HK-2 (cell line): ENCODE data around the gene DNMT3L.

ENCODE experiments used
- DNase-seq: peaks from one replicate; pipeline ENCODE4 v3.0.0-alpha.2; 2018; ENCODE audit not compliant: unreplicated experiment

Gene DNMT3L

DNA sequence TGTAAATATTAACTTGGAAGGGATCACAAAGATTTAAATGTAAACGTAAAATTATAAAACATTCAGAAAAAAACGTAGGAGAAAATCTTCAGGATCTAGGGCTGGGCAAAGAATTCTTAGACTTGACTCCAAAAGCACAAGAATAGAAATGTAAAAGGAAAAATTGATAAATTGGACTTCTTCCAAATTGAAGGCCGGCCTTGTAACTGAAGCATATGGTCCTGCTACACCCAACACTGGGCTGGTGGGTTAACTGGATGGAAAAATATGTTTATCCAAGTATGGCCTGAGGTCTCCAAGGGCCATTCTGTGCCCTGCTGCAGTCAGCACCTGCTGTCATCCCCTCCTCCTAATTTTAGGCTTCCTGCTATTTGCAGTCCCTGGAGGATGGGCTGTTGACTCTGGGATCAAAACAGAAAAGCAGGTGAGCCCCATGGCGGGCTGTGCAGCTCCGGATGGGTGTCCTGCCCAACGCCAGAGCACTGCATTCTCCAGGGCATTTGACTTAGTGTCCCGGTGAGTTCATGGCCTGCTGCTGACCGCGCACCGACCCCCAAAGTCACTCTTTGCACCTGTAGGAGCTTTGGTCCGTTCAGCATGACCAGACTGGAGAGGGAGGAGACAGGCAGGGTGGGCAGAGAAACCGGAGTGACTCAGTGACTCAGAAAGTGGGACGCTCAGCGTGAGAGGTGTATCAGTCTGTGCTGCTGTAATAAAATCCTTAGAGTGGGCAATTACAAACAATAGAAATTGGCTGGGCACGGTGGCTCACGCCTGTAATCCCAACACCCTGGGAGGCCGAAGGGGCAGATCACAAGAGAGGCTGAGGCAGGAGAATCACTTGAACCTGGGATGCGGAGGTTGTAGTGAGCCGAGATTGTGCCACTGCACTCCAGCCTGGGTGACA is 17.9 kb upstream of the DNMT3L start:
- DNase-seq: no peak

DNA sequence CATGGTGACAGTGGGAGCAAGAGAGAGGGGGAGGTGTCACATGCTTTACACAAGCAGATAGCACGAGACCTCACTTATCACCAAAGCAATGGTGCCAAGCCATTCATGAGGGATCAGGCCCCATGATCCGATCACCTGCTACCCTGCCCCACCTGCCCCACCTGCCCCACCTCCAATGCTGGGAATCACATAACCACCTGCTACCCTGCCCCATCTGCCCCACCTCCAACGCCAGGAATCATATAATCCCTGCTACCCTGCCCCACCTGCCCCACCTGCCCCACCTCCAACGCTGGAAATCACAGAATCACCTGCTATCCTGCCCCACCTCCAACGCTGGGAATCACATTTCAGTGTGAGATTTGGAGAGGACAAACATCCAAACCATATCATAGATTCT is 13.3 kb upstream of the DNMT3L start:
- no peak for DNase-seq

DNA sequence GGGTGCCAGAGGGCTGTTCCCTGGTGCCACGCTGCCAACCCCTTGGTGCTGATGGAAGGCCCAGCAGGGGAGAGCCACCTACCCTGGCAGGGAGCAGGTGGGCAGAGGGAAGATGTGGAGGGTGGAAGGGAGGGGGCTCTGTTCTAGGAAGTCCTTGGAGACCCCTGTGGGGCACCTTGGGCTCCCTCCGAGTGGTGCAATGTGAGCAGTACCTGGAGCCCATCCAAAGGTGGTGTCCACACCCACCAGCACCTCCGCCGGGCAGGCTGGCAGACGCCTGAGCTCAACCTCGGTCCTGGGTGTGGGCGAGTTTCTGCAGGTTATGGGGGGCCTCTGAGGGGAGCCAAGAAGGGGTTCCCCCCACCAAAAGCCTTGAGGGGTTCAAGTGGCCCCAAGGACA is 11.3 kb upstream of the DNMT3L start:
- no peak for DNase-seq

DNA sequence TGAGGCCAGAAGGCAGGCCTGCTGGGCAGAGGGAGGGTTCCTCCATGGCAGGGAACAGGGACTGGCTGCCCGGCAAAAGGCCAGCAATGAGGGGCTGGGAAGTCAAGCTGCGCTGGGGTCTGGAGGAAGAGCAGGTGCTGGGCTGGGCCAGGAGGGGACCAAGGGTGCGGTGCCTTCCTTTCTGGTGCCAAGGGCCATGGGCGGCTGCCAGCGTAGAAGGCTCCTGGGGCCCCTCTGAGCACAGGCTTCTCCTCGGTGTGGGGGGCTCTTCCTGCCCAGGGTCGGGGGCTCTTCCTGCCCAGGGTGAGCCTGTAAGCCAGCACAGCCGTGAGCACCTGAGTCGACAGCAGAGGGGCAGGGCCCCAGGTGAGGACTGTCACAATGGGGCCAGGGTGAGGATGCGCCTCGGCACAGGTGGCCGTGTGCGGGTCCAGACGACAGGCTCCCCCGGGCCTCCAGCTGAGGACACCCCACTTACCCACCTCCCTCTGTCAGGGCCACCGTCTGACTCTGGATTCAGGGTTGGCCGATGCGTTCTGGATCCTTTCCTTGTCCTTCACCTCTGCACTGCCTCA is 10.7 kb upstream of the DNMT3L start:
- no peak for DNase-seq

DNA sequence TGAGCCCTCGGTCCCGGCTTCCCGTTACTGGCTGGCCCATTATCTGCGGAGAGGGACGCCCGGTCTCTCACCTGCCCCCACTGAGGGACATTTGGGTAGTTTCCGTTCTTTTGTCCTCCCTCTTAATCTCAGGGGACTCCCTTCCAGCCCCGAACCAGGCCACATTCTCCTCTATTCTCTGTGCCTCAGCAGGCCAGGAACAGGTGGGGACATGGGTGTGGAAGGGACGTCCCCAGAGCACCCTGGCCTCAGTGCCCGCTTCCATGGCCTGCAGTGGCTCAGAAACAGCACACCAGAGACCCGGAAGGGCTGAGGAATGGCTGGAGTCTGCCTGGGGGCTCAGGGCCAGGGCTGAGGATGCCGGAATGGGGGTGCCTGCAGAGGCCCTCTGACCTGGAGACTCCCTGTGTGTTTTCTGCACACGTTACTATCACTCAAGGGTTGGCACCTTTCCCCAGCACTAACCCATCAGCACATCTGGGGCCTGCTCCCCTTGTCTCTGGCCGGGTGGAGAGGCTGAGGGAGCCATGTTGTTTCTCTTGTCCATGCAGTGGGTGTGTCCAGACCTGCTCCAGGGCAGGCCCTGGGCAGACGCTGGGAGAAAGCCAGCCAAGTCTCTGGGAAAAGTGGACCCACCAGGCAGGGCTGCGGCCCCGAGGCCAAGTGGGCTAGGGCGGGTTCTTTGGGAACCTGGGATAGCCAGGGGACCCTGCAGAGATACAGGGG is 10.0 kb upstream of the DNMT3L start:
- no peak for DNase-seq

DNA sequence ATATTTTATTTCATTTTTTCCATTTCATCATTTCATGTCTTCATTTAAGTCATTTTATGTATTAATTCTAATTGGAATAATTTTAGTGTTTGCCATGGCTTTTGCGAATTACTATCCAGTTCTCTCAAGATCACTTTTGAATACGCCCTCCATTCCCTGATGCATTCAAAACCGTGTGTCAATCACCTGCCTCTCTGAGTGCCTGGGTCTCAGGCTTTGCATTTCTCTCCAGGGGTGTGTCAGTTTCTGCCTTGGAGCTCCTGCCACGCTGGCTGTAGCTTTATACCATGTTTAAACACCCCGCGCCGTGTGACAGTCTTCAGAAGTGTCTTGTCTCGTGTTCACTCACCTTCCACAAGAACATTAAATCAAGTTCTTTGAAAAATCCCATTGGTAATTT is 7.4 kb upstream of the DNMT3L start:
- DNase-seq: no peak

DNA sequence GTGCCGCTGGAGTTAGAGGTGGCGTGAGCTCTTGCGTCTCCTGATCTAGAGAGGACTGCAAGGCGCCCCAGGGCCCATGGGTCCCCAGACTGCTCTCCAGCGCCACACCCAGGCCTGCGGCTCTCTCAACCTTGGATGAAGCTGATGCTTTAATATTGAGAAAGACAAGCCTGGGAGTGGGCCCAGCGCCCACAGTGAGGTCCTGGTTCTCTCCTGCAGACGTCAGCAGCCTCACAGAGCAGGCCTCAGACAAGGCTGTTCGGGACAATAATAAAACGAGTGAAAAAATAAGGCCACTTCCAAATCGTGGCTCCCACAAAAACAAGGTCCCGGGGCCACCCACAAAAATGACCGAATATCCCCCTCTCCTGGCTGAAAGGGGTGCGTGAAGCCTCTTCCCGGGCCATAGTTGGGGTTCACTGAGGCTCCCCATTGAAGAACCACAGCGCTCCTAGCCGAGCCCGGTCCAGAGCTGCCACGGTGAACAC is 6.0 kb upstream of the DNMT3L start:
- no peak for DNase-seq

DNA sequence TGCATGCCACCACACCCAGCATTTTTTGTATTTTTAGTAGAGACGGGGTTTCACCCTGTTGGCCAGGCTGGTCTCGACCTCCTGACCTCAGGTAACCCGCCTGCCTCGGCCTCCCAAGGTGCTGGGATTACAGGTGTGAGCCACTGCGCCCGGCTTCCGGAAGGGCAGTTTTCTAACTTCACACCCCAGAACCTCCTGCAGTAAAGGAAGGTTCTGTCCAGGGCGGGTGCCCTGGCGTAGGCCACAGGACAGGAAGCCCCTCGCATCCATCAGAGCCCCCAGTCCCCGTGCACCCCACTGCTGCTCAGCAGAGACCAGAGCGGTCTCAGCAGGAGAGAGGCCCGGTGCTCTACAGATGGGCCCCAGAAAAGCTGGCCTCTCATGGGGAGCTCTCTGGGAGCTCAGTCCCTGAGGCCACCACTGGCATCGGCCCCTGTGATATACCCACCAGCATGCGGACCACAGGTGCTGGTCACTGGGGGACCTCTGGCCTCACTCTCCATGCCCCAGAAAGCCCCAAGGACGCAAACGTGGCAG is 4.1 kb upstream of the DNMT3L start:
- DNase-seq: no peak

DNA sequence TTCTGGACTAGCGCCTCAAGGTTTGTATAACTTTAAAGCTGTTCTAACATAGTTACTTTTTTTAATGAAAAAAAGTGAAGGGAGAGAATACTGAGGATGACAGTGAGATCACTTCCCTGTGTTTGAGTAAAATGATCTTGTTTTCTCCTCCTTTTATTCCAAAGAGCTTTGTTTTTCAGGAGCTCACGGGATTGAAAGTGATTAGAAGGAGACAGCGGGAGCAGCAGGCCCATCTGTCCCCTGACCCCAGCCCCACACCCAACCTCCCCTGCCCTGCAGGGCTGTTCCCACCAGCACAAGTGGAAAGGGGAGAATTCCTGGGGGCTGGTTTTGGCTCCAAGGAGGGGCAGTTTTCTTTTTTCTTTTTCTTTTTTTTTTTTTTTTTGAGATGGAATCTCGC is 2.1 kb upstream of the DNMT3L start:
- DNase-seq: no peak

DNA sequence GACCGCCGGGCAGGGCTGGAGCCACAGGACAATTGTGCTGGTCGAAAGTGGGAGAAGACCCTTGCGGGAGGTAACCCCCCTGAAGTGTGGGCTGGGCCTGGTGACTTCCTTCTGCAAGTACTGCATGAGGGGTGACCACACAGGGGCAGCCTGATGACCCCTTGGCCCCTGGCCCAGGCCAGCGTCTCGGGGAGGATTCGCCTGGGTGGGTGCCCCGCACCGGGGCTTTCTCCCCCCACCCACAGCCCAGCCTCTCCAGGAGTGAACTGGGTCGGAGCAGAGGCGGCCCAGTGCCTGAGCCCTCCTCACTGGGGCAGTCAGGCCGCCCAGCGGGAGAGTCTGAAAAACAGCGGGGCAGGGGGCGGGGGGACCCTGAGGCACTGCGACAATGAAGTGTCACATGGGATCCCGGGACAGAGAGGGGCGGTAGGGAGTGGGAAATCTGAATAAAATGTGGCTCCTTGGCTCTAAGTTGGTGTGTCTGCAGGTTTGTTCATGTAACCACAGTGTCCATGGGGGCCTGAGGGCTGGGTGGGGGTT is 1.6 kb upstream of the DNMT3L start:
- DNase-seq: no peak

DNA sequence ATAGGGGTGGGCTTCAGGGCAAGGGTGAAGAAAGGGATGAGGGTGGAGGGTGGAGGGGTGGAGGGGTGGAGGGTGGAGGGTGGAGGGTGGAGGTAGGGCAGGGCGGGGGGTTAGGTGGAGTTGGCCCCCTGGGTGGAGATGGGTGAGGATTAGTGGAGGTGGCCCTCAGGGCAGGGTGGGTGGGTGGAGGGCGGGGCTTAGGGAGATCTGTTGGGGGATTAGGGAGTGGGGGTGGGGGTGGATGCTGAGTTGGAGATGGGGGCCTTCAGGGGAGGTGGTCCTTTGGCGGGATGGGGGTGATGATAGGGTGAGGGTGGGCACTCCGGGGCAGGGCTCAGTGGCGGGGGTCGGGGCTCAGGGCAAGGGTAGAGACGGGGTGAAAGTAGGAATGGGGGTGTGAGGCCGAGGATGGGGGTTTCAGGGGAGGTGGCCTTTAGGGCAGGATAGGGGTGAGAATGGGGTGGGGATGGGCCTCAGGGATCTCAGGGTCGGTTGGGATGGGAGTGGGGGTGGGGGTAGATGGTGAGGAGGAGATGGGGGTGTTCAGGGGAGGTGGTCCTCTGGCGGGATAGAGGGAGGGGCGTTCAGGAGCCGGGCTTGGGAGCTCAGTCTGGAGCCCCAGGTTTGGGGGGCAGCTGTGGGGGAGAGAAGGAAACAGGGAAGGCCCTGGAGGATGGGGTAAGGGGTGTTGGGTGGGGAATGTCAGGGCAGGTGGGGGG is 800 bp upstream of the DNMT3L start:
- no peak for DNase-seq

DNA sequence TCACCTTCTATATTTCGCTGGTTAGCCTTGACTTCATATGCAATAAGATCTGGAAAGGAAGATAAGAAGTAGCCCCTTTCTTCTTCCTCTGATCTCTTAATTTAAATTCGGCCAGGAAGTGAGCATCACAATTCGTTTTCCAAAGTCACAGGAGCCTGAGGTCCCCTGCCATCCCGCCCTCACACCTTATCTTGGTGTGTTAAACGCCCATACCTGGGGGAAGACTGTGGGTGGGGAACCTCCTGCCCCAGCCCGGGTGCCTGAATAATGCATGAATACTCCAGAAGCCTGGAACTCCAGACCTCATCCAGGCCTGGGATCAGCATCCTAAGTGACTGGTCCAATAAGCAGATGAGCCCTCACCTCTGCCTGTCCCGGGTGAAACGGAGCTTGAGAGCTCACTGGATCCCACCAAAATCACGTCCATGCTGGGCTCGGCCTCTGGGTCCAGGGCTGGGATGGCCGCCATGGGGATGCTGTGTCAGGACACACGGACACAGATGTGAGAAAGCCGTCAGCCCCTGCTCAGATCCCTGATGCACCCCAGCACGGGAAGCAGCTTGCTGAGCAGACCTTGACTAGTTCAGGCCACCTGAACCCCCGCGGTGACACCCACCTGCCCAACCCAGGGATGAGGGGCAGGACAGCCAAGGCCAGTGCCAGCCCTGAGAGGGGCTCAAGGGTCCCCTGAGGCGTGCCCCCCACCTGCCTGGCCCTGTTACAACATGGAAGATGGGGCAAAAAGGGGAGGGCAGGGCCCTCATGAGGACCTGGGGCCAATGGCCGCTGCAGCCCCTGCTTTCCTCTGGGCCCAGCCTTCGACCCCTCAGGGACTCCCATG is 686 bp downstream of the DNMT3L start:
- DNase-seq: no peak

DNA sequence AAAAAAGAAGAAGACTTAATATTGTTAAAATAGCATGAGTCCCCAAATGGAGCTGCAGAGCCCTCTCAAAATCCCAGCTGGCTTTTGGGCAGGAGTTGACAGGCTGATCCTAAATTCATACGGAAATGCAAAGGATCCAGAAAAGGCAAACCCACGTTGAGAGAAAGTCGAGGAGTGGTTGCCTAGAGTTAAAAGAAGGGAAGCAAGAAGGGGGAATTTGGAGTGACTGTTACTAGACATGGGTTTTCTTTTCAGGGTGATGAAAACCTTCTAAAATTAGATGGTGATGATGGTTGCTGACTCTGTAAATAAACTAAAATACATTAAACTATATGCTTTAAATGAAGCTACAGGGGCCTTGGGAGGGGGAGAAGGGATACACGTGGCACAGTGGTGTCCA is 1.6 kb downstream of the DNMT3L start:
- DNase-seq: no peak

DNA sequence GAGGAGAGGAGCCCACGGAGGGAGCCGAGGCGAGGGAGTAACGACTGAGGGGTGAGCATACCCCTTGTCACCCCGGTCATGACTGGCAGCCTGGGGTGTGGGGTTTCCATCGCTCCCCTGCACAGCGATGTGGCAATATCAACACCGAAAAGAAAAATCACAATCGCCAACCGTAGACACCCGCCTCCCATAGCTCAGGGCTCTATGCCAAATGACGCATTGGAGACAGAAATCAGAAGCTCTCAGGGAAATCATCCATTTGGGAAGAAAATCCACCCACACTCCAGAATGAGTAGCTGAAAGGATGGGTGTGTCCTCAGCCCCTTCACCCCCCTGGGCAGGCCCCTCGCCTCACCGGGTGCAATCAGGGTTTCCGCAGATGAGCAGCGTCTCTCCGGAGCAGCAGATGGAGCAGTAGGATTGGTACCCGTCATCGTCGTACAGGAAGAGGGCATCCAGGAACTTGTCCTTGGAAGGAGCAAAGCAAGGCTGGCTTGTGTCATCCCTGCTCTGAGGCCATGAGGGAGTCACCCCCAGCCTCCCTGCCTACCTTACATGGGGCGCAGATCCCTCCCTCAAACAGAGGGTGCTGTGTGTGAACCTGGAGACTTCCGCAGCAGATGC is 2.5 kb downstream of the DNMT3L start:
- no peak for DNase-seq

DNA sequence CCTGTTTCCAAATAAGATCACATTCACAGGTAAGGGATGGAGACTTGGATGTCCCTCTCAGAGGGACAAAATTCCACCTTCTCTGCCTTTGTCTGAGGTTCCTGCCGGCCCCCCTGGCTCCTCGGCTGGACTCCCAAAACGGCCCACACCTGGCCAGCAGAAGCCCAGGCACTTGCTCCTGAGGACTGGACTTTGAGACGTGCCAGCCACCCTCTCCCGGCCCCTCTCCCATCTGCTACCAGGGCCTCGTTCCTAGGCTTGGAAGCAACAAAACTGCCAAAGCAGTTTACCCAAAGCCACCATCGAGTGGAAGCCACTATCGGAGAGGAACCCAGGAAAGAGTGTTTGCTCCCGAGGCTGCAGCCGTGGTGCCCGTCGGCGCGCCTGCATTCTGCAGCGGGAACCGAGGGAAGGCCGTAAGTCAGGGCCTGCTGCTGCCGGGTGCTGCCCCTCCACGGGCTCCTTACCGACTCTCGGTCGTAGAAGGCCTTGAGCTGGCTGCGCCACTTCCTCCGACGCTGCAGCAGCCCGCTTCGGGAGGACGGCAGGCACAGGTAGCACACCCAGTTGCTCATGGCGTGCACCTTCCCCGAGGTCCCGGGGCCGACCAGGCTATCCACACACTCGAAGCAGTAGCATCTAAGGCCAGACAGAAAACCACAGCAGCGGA is 3.5 kb downstream of the DNMT3L start:
- DNase-seq: no peak

DNA sequence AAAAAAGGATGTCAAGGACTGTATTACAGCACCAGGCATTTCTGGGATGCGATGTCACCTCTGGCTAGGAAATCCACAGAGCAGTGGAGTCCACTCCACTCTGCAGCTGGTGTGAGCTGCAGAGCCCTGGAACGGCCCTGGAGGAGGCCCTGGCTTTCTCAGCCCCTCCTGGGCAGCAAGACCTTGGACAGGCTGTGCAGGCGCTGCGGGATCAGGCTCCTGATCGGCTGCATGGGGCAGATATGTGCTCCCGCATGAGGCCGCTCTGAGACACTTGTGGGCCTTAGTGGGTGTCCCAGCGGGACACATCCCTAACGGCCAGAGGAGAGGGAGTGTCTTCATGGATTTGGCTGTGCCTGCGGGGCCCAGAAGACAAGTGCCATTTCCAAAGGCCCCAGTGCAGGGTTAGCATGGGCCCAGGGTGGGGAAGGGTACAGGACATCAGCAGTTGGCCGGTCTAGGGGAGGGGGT is 6.2 kb downstream of the DNMT3L start:
- no peak for DNase-seq

DNA sequence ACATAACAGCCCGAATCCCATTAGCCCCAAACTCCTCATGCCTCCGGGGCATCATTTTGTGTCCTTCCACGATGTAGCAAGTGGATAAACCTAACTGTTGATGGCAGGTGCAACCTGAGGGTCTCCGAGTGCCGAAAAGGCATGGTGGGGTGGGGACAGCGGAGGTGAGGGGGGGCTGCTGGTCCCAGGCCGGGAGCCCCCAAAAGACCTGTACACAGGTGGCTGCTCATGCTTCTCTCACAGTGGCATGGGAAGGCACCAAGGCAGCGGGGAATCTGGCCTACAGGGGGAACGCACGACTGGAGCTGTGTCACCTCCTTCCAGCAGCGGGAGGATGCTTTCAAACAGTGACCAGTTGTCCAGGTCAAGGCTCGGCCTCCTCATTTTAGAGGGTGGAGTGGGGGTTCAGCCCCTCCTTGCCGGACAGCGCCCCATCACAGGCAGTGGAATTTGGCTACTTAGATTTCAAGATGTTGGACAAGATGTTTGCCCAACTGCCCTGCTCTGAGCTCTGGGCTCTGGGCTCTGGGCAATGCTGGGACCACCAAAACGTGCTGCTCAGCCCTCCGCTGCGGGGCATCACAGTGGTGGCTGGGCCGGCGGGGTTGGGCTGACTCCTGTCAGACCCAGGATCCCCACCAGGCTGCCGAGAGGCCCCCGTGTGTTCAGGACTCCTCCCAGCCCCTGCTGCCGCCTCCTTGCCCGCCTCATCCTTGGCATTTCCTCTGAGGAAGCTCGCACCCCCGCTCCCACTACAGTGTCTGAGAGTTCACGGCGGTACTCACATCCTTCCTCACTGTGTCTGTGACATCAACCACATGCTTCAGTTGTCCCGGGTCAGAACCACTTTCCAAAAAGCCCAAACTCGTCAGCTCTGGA is 7.6 kb downstream of the DNMT3L start:
- DNase-seq: no peak
